ENCODE data around the gene ECHS1.

Gene ECHS1

DNA sequence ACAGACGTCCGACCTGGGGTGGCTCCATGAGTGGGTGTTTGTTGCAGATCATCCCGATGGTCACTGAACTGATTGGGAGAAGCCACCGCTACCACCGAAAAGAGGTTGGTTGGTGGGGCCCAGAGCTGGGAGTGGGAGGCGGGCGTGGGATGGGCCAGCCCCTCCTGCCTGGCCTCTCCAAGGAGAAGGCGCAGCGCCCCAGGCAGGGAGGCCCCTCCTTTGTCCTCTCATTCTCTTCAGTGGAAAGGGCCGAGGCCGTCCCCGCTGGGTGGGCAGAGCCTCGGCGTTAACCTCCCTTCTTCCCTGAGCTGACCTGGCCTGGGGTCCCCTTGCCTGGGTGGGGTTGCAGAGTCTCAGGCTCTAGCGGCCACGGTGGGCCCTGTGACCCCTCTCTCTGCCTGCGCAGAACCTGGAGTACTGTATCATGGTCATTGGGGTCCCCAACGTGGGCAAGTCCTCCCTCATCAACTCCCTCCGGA lies 26.0 kb upstream of the ECHS1 start:
- Histone ChIP-seq H3K4me1 (ENCODE audit: control insufficient read depth, insufficient read depth, low read length) (no peaks in the 10 kb centered on the region; the same call in 1 of the 2 replicates), H3K27me3 (ENCODE audit: control insufficient read depth, insufficient read depth, low read length) (no peaks in the 10 kb centered on the region), H3K27ac (ENCODE audit: low read length) (no peak overlapping the region), H3K4me3 (ENCODE audit: low read length) (no peak overlapping the region; the same call in 1 of the 2 replicates), H3K9me3 (ENCODE audit: control insufficient read depth, insufficient read depth, low read length) (no peaks in the 10 kb centered on the region), H3K36me3 (ENCODE audit: control insufficient read depth, insufficient read depth, low read length) (peaks cover 29% of the 10 kb centered on the region)
- WGBS (ENCODE audit: insufficient coverage, insufficient read length), result no CpG with 5 or more reads among the region's 19 CpGs
- DNase-seq (ENCODE audit: low read depth, low spot score), result no peak

DNA sequence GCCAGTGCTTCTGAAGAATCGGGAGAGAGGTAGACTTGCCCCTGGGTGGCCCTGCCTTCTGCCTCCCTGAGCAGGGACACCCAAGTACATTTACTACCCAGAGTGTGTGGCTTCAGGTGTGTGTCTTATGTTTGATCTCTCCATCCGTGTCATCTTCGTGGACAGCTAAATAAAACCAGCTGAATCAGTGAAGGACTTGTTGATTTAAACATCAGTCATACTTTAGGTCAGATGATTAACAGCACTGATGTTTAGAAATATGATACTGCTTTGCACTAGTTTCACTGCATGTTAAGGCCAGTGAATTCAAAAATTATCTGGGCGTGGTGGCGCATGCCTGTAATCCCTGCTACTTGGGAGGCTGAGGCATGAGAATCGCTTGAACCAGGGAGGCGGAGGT lies 24.8 kb upstream of the ECHS1 start:
- no peak overlapping the region for H3K27ac ChIP-seq (ENCODE audit: low read length)
- H3K27me3 ChIP-seq (ENCODE audit: control insufficient read depth, insufficient read depth, low read length), result no peaks in the 10 kb centered on the region
- no peak overlapping the region for H3K4me3 ChIP-seq (ENCODE audit: low read length)
- DNase-seq (ENCODE audit: low read depth, low spot score), result no peak
- WGBS (ENCODE audit: insufficient coverage, insufficient read length), result no CpG with 5 or more reads among the region's 7 CpGs
- H3K4me1 ChIP-seq (ENCODE audit: control insufficient read depth, insufficient read depth, low read length), result no peaks in the 10 kb centered on the region; the same call in 1 of the 2 replicates
- no peaks in the 10 kb centered on the region for H3K9me3 ChIP-seq (ENCODE audit: control insufficient read depth, insufficient read depth, low read length)
- H3K36me3 ChIP-seq (ENCODE audit: control insufficient read depth, insufficient read depth, low read length), result peaks cover 29% of the 10 kb centered on the region

DNA sequence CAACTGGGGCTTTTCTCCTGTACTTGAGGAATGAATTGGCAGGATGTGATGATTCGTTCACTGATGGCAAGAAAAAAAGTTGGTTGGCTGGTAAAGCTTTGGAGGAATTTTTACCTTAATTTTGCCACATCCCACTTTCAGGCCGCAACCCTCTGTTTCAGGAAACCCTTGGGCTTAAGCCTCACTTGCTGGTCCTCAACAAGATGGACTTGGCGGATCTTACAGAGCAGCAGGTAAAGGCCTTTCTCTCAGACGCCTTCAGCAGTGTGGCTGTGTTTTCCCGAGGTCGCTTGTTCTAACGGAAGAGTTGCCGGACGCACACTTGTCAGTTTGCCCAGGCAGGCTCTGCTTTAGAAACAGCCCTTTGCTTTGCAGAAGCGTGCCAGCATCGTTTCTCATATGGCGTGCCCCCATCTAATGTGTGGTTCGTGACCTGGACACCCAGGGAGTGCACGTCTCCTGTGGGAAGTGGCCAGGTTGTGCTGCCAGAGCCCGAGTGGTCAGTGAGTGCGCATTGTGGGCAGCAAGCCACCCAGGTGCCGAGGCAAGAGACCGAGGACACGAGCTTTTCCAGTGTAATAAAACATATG lies 23.0 kb upstream of the ECHS1 start:
- Histone ChIP-seq H3K9me3 (ENCODE audit: control insufficient read depth, insufficient read depth, low read length) (no peaks in the 10 kb centered on the region), H3K27ac (ENCODE audit: low read length) (no peak overlapping the region), H3K36me3 (ENCODE audit: control insufficient read depth, insufficient read depth, low read length) (peaks cover 17% of the 10 kb centered on the region), H3K4me3 (ENCODE audit: low read length) (no peak overlapping the region), H3K4me1 (ENCODE audit: control insufficient read depth, insufficient read depth, low read length) (no peaks in the 10 kb centered on the region), H3K27me3 (ENCODE audit: control insufficient read depth, insufficient read depth, low read length) (no peaks in the 10 kb centered on the region)
- no peak for DNase-seq (ENCODE audit: low read depth, low spot score)
- no CpG with 5 or more reads among the region's 19 CpGs for WGBS (ENCODE audit: insufficient coverage, insufficient read length)

DNA sequence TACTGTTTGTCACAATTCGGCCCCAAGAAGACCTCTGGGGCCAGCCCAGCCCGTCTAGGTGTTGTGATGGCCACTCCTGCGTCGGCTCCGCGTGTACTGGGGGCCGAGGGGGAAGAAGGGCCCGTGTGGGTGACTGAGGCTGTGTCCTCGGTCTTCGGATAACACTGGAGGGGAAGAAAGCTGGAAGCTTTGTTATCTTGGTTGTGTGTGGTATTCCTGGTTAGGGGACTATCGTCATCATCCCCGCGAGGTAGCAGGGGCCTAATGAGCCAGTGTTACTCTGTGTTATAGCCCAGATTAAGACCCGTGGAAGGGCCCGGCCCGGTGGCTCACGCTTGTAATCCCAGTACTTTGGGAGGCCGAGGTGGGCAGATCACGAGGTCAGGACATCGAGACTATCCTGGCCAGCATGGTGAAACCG lies 21.7 kb upstream of the ECHS1 start:
- no peaks in the 10 kb centered on the region for H3K9me3 ChIP-seq (ENCODE audit: control insufficient read depth, insufficient read depth, low read length)
- peaks cover 17% of the 10 kb centered on the region for H3K36me3 ChIP-seq (ENCODE audit: control insufficient read depth, insufficient read depth, low read length)
- peak overlapping the region; percentile 80; the same call in 1 of the 2 replicates for H3K4me3 ChIP-seq (ENCODE audit: low read length)
- no CpG with 5 or more reads among the region's 21 CpGs for WGBS (ENCODE audit: insufficient coverage, insufficient read length)
- no peaks in the 10 kb centered on the region for H3K27me3 ChIP-seq (ENCODE audit: control insufficient read depth, insufficient read depth, low read length)
- no peak overlapping the region for H3K27ac ChIP-seq (ENCODE audit: low read length)
- no peaks in the 10 kb centered on the region for H3K4me1 ChIP-seq (ENCODE audit: control insufficient read depth, insufficient read depth, low read length)
- DNase-seq (ENCODE audit: low read depth, low spot score), result no peak

DNA sequence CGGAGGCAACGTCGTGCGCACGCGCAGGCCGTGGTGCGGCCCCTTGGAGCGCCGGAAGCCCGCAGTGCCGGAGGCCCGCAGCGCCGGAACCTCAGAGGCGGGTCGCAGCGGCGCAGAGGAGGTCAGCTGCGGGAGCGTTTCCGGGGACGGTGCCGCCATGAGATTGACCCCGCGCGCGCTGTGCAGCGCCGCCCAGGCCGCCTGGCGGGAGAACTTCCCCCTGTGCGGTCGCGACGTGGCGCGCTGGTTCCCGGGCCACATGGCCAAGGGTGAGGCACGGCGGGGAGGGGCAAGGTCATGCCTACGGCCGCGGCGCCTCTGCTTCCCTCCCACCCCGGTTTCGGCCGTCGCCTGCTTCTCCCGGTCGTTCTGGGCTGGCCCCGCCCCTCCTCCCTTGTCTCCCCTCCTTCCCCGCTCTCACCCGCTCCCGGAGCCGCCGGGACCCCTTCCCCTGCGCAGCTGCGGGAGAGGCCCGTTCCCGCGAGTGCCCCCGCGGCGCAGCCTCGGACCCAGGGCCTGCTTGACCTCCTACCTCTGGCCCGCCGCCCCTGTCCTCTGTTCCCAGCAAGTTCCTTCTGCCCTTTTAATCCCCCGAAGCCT lies 21.0 kb upstream of the ECHS1 start, which contains the start of gene MTG1:
MTG1 (plus strand) TSS at position 94 of the 600 bp plus-strand sequence; CDS start at position 158, 64 bp downstream.
- no peaks in the 10 kb centered on the region for H3K9me3 ChIP-seq (ENCODE audit: control insufficient read depth, insufficient read depth, low read length)
- no peak within 1 kb of the TSS for H3K27ac ChIP-seq (ENCODE audit: low read length)
- H3K36me3 ChIP-seq (ENCODE audit: control insufficient read depth, insufficient read depth, low read length), result peaks cover 12% of the 10 kb centered on the region
- H3K27me3 ChIP-seq (ENCODE audit: control insufficient read depth, insufficient read depth, low read length), result no peaks in the 10 kb centered on the region
- peak; percentile 78 for DNase-seq (ENCODE audit: low read depth, low spot score)
- H3K4me3 ChIP-seq (ENCODE audit: low read length), result peak within 1 kb of the TSS; percentile 80
- H3K4me1 ChIP-seq (ENCODE audit: control insufficient read depth, insufficient read depth, low read length), result no peaks in the 10 kb centered on the region
- WGBS (ENCODE audit: insufficient coverage, insufficient read length), result no CpG with 5 or more reads among the region's 69 CpGs

DNA sequence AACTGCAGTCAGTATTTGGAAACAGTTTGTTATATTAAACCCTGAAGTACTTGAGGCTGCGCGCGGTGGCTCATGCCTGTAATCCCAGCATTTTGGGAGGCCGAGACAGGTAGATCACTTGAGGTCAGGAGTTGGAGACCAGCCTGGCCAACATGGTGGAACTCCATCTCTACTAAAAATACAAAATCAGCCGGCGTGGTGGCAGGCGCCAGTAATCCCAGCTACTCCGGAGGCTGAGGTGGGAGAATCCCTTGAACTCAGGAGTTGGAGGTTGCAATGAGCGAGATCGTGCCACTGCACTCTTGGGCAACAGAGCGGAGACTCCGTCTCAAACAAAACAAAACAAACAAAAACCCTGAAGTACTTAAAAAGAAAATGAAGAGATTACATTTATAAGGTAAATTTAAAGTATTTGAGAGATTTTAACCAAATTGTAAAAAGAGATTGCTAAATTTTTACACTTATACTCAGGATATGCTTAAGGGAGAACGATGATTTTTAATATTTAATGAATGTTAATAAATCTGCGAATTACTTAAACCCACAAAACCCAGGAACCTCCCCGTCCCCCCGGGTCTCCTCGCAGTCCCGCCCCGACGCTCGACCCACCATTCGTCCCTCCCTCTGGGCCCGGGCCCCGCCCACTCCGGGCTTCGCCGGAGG lies 20.4 kb upstream of the ECHS1 start:
- DNase-seq (ENCODE audit: low read depth, low spot score), result no peak
- Histone ChIP-seq H3K36me3 (ENCODE audit: control insufficient read depth, insufficient read depth, low read length) (peaks cover 8% of the 10 kb centered on the region), H3K9me3 (ENCODE audit: control insufficient read depth, insufficient read depth, low read length) (no peaks in the 10 kb centered on the region), H3K27me3 (ENCODE audit: control insufficient read depth, insufficient read depth, low read length) (no peaks in the 10 kb centered on the region), H3K4me1 (ENCODE audit: control insufficient read depth, insufficient read depth, low read length) (no peaks in the 10 kb centered on the region), H3K4me3 (ENCODE audit: low read length) (no peak overlapping the region; the same call in 1 of the 2 replicates), H3K27ac (ENCODE audit: low read length) (no peak overlapping the region)
- WGBS (ENCODE audit: insufficient coverage, insufficient read length), result no CpG with 5 or more reads among the region's 27 CpGs

DNA sequence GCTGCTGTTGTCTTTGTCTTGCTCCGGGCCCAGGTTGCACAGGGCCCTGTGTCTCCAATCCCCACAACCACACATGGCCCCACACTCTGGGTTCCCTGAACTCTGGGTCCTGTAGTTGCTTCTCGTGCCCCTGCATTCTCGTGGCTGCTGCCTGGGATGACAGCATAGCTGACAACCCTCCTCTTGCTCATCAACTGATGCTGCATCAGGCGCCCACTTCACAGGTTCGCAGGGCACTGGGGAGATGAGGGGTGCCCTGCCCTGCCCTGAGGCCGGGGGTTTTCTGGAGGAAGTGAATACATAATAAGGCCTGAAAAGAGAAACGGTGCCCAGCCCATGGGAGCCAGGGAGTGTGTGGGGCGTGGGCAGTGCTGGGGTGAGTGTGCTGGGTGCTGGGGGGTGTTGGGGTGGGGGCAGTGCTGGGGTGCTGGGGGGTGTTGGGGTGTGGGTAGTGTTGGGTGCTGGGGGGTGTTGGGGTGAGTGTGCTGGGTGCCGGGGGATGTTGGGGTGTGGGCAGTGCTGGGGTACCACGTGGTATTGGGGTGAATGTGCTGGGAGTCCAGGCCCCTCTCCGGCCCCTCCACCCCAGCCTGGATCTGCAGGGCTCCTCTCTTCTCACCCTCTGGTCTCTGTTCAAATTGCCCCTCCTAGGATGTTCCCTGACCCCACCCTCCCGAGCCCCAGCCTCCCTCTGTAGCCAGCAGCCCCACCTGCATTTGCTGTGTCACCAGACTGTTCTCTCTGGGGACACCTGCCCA lies 18.8 kb upstream of the ECHS1 start:
- no CpG with 5 or more reads among the region's 12 CpGs for WGBS (ENCODE audit: insufficient coverage, insufficient read length)
- Histone ChIP-seq H3K4me1 (ENCODE audit: control insufficient read depth, insufficient read depth, low read length) (no peaks in the 10 kb centered on the region), H3K27me3 (ENCODE audit: control insufficient read depth, insufficient read depth, low read length) (no peaks in the 10 kb centered on the region), H3K4me3 (ENCODE audit: low read length) (no peak overlapping the region), H3K27ac (ENCODE audit: low read length) (no peak overlapping the region), H3K36me3 (ENCODE audit: control insufficient read depth, insufficient read depth, low read length) (peaks cover 6% of the 10 kb centered on the region), H3K9me3 (ENCODE audit: control insufficient read depth, insufficient read depth, low read length) (no peaks in the 10 kb centered on the region)
- no peak for DNase-seq (ENCODE audit: low read depth, low spot score)

DNA sequence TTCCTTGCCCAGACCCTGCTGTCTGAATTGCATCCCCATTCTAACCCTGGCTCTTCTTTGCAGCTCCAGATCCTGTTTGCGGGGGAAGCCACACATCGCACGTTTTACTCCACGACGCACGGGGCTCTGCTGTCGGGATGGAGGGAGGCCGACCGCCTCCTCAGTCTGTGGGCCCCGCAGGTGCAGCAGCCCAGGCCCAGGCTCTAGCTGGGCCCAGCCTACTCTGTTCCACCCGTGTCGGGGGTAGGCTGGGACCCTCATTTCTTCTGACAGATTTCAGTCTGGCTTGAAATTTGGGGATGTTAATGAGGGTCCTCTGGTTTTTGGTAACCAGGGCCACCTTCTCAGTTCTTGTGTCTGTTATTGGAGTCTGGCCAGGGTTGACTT lies 18.1 kb upstream of the ECHS1 start:
- Histone ChIP-seq H3K9me3 (ENCODE audit: control insufficient read depth, insufficient read depth, low read length) (no peaks in the 10 kb centered on the region), H3K4me3 (ENCODE audit: low read length) (no peak overlapping the region), H3K27ac (ENCODE audit: low read length) (no peak overlapping the region), H3K4me1 (ENCODE audit: control insufficient read depth, insufficient read depth, low read length) (no peaks in the 10 kb centered on the region), H3K36me3 (ENCODE audit: control insufficient read depth, insufficient read depth, low read length) (peaks cover 4% of the 10 kb centered on the region), H3K27me3 (ENCODE audit: control insufficient read depth, insufficient read depth, low read length) (no peaks in the 10 kb centered on the region)
- DNase-seq (ENCODE audit: low read depth, low spot score), result no peak
- no CpG with 5 or more reads among the region's 12 CpGs for WGBS (ENCODE audit: insufficient coverage, insufficient read length)

DNA sequence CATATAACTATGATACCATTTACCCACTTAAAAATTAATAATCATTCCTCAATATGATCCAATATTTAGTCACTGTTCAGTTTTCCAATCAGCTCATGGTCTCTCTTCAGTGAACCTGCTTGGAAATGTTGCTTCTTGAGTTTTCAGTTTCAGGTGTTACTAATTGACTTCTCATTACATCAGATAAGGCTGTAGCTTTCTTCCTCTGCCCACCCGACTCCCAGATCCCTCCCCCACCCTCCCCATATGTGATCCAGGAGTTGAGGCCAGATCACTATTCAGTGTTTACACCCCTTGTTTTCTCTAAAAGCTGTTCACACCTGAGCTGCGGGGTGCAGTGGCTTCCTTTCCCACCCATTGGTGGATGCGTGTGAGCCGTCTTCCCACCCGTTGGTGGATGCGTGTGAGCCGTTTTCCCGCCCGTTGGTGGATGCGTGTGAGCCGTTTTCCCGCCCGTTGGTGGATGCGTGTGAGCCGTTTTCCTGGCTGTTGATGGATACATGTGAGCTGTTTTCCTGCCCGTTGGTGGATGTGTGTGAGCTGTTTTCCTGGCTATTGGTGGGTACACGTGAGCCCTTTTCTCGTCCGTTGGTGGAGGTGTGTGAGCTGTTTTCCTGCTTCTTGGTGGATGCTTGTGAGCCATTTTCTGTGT lies 17.6 kb upstream of the ECHS1 start:
- H3K27me3 ChIP-seq (ENCODE audit: control insufficient read depth, insufficient read depth, low read length), result no peaks in the 10 kb centered on the region
- no peak overlapping the region for H3K27ac ChIP-seq (ENCODE audit: low read length)
- no peak for DNase-seq (ENCODE audit: low read depth, low spot score)
- H3K9me3 ChIP-seq (ENCODE audit: control insufficient read depth, insufficient read depth, low read length), result no peaks in the 10 kb centered on the region
- H3K4me1 ChIP-seq (ENCODE audit: control insufficient read depth, insufficient read depth, low read length), result no peaks in the 10 kb centered on the region
- no peaks in the 10 kb centered on the region for H3K36me3 ChIP-seq (ENCODE audit: control insufficient read depth, insufficient read depth, low read length)
- no CpG with 5 or more reads among the region's 19 CpGs for WGBS (ENCODE audit: insufficient coverage, insufficient read length)
- H3K4me3 ChIP-seq (ENCODE audit: low read length), result no peak overlapping the region
